ENCODE results near the gene PRICKLE3.

PRICKLE3 gene

DNA sequence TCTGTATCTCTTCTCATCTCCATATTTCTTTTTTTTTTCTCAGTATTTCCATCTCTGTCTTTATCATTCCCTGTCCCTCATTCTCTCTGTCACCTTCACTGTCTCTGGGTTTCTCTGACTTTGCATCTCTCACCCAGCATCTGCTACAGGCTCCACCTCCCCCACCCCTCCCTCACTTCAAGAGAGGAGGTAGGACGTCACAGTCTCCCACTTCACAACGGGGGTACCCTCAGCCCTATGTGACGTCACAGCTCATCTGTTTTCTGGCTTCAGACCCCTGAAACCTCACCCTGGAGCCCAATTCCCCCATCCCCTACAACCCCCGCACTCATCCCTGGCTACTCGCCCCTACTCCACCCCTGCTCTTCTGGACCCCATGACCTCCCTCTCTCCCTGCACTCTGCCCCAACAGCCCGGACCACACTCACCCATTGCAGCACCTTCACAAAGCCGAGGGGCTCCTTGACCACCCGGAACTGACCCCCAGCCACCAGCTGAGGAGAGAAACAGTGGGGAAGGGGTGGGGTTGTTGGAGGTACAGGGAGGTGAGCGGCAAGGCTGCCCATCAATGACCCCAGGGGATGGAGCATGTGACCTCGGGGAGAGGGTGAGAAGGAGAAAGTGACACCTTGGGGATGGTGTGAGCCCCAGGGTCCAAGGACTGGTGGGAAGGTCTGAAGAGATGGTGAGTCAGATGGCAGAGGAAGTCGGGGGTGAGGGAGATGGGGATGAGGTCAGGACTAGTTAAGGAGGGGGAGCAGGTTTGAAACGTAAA lies 12.6 kb upstream of the PRICKLE3 start:
- Histone ChIP-seq H2AK5ac (ENCODE audit: low read length) (no peak overlapping the region), H3K79me2 (ENCODE audit: control insufficient read depth, insufficient read depth, low read length) (no peaks in the 10 kb centered on the region), H3K27me3 (ENCODE audit: insufficient read depth, low read length, poor library complexity) (no peaks in the 10 kb centered on the region), H3K9ac (ENCODE audit: low read length) (no peak overlapping the region), H3K36me3 (ENCODE audit: control insufficient read depth, insufficient read depth, low read length) (no peaks in the 10 kb centered on the region), H3K4ac (ENCODE audit: low read depth, low read length) (no peak overlapping the region), H3K23ac (ENCODE audit: low read length) (no peak overlapping the region), H3K79me1 (ENCODE audit: low read length) (no peaks in the 10 kb centered on the region), H3K4me2 (ENCODE audit: low read length) (no peak overlapping the region), H4K5ac (ENCODE audit: low read length) (no peak overlapping the region), H3K27ac (ENCODE audit: low read depth, low read length) (no peak overlapping the region), H3K4me1 (ENCODE audit: control insufficient read depth, low read depth, low read length) (no peaks in the 10 kb centered on the region), H2BK120ac (ENCODE audit: low read depth, low read length) (no peak overlapping the region), H2BK5ac (ENCODE audit: low read length) (no peak overlapping the region), H3K18ac (ENCODE audit: low read length) (no peak overlapping the region), H2BK15ac (replicated peaks; ENCODE audit: low read depth) (no peak overlapping the region), H3K56ac (ENCODE audit: low read length) (no peak overlapping the region), H3K4me3 (ENCODE audit: low read length) (no peak overlapping the region), H4K8ac (ENCODE audit: low read depth, low read length) (no peak overlapping the region)
- WGBS (ENCODE audit: extremely low coverage, insufficient coverage, low lambda C conversion rate): no CpG with 5 or more reads among the region's 12 CpGs
- no peak for DNase-seq

DNA sequence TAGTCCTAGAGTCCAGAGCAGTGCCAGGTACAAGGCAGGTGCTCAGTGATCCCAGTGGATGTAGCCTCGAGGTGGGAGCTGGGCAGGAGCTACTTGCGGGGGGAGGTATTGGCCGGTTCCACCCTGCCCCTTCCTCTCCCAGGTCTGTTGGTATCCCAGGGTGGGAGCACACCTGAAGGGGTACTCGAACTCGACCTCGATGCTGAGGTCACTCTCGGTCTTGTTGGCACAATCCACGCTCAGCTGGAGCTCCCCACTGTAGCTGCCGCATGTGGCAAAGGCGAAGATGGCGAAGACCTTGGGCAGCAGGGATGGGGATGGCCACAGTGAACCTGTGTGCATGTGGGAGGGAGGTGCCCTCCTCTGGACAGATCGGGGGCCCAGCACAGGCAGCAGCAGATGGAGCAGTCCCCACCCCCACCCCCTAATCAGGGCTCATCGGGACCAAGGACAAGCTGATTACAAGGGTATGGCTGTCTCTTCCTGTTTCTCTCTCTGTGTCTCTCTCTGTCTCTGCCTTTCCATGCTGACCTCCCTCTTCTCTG lies 11.4 kb upstream of the PRICKLE3 start:
- Histone ChIP-seq H3K4ac (ENCODE audit: low read depth, low read length) (no peak overlapping the region), H2BK15ac (replicated peaks; ENCODE audit: low read depth) (no peak overlapping the region), H3K4me3 (ENCODE audit: low read length) (no peak overlapping the region), H3K56ac (ENCODE audit: low read length) (no peak overlapping the region), H3K27me3 (ENCODE audit: insufficient read depth, low read length, poor library complexity) (no peaks in the 10 kb centered on the region), H3K79me1 (ENCODE audit: low read length) (no peaks in the 10 kb centered on the region), H2AK5ac (ENCODE audit: low read length) (no peak overlapping the region), H3K79me2 (ENCODE audit: control insufficient read depth, insufficient read depth, low read length) (no peaks in the 10 kb centered on the region), H3K27ac (ENCODE audit: low read depth, low read length) (no peak overlapping the region), H3K9ac (ENCODE audit: low read length) (no peak overlapping the region), H2BK120ac (ENCODE audit: low read depth, low read length) (no peak overlapping the region), H3K36me3 (ENCODE audit: control insufficient read depth, insufficient read depth, low read length) (no peaks in the 10 kb centered on the region), H4K8ac (ENCODE audit: low read depth, low read length) (no peak overlapping the region), H4K5ac (ENCODE audit: low read length) (no peak overlapping the region), H3K23ac (ENCODE audit: low read length) (no peak overlapping the region), H3K18ac (ENCODE audit: low read length) (no peak overlapping the region), H3K4me2 (ENCODE audit: low read length) (no peak overlapping the region), H3K4me1 (ENCODE audit: control insufficient read depth, low read depth, low read length) (no peaks in the 10 kb centered on the region), H2BK5ac (ENCODE audit: low read length) (no peak overlapping the region)
- DNase-seq: no peak
- WGBS (ENCODE audit: extremely low coverage, insufficient coverage, low lambda C conversion rate): no CpG with 5 or more reads among the region's 13 CpGs

DNA sequence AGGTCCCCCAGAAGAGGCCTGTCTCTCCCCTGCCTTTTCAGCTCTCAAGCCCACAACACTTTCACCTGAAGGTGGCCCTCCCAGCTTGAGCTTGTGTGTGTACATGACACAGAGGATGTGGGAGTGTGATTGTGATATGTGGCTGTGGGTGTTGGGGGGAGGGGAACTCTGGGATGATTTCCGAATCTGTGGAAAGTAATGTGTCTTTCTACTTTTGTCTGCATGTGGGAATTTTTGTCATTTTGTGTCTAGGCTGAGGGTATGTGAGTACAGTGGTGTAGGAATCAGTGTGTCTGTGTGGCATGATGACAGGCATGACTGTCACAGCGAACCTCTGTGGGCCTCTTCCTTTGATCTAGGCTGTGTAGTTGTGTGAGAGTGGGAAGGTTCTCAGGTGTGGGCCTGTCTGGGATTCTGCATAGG lies 7.4 kb upstream of the PRICKLE3 start:
- H3K4me3 ChIP-seq (ENCODE audit: low read length): no peak overlapping the region
- no peak overlapping the region for H3K18ac ChIP-seq (ENCODE audit: low read length)
- no peak overlapping the region for H3K4ac ChIP-seq (ENCODE audit: low read depth, low read length)
- no peaks in the 10 kb centered on the region for H3K79me1 ChIP-seq (ENCODE audit: low read length)
- H3K36me3 ChIP-seq (ENCODE audit: control insufficient read depth, insufficient read depth, low read length): no peaks in the 10 kb centered on the region
- H2BK15ac ChIP-seq (replicated peaks; ENCODE audit: low read depth): no peak overlapping the region
- no peaks in the 10 kb centered on the region for H3K4me1 ChIP-seq (ENCODE audit: control insufficient read depth, low read depth, low read length)
- H3K4me2 ChIP-seq (ENCODE audit: low read length): no peak overlapping the region
- H3K79me2 ChIP-seq (ENCODE audit: control insufficient read depth, insufficient read depth, low read length): no peaks in the 10 kb centered on the region
- no peak overlapping the region for H3K56ac ChIP-seq (ENCODE audit: low read length)
- H3K27ac ChIP-seq (ENCODE audit: low read depth, low read length): no peak overlapping the region
- H3K27me3 ChIP-seq (ENCODE audit: insufficient read depth, low read length, poor library complexity): no peaks in the 10 kb centered on the region
- H2BK5ac ChIP-seq (ENCODE audit: low read length): no peak overlapping the region
- no peak overlapping the region for H2BK120ac ChIP-seq (ENCODE audit: low read depth, low read length)
- no CpG with 5 or more reads among the region's 2 CpGs for WGBS (ENCODE audit: extremely low coverage, insufficient coverage, low lambda C conversion rate)
- H3K23ac ChIP-seq (ENCODE audit: low read length): no peak overlapping the region
- H3K9ac ChIP-seq (ENCODE audit: low read length): no peak overlapping the region
- DNase-seq: no peak
- H4K8ac ChIP-seq (ENCODE audit: low read depth, low read length): no peak overlapping the region
- H4K5ac ChIP-seq (ENCODE audit: low read length): no peak overlapping the region
- H2AK5ac ChIP-seq (ENCODE audit: low read length): no peak overlapping the region

DNA sequence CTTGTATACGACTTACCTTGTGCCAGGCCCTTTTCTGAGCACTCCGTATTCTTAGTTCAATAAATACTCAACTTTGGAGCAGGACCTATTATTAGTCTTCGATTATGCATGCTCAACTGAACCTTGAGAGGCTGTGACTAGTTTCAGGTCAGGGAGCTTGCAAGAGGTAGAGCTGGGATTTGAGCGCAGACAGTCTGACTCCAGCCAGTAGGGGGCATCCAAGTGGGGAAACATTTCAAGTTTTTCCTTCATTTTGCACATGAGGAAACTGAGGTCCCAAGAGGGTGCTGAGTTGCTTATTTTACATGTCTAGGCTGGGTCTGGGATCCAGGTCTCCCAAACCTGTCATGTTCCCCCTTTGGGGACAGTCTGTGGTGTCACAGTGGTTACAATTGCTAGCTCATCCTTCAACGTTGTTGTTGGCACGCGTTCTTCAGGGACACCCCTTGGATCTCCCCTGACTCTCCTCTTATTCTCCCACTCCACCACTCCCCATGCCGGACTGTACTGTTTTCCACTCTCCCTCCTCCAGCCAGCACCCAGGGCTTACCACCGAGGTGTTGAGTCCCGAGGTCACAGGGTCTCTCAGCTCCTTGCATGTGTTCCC lies 6.7 kb upstream of the PRICKLE3 start:
- Histone ChIP-seq H3K27ac (ENCODE audit: low read depth, low read length) (no peak overlapping the region), H3K79me2 (ENCODE audit: control insufficient read depth, insufficient read depth, low read length) (no peaks in the 10 kb centered on the region), H4K8ac (ENCODE audit: low read depth, low read length) (no peak overlapping the region), H3K27me3 (ENCODE audit: insufficient read depth, low read length, poor library complexity) (no peaks in the 10 kb centered on the region), H3K18ac (ENCODE audit: low read length) (no peak overlapping the region), H2BK5ac (ENCODE audit: low read length) (no peak overlapping the region), H2BK120ac (ENCODE audit: low read depth, low read length) (no peak overlapping the region), H3K79me1 (ENCODE audit: low read length) (no peaks in the 10 kb centered on the region), H3K4me2 (ENCODE audit: low read length) (no peak overlapping the region), H4K5ac (ENCODE audit: low read length) (no peak overlapping the region), H3K4ac (ENCODE audit: low read depth, low read length) (no peak overlapping the region), H3K36me3 (ENCODE audit: control insufficient read depth, insufficient read depth, low read length) (no peaks in the 10 kb centered on the region), H2AK5ac (ENCODE audit: low read length) (no peak overlapping the region), H3K4me1 (ENCODE audit: control insufficient read depth, low read depth, low read length) (no peaks in the 10 kb centered on the region), H2BK15ac (replicated peaks; ENCODE audit: low read depth) (no peak overlapping the region), H3K4me3 (ENCODE audit: low read length) (no peak overlapping the region), H3K9ac (ENCODE audit: low read length) (no peak overlapping the region), H3K23ac (ENCODE audit: low read length) (no peak overlapping the region), H3K56ac (ENCODE audit: low read length) (no peak overlapping the region)
- WGBS (ENCODE audit: extremely low coverage, insufficient coverage, low lambda C conversion rate): no CpG with 5 or more reads among the region's 10 CpGs
- DNase-seq: peak; percentile 46

DNA sequence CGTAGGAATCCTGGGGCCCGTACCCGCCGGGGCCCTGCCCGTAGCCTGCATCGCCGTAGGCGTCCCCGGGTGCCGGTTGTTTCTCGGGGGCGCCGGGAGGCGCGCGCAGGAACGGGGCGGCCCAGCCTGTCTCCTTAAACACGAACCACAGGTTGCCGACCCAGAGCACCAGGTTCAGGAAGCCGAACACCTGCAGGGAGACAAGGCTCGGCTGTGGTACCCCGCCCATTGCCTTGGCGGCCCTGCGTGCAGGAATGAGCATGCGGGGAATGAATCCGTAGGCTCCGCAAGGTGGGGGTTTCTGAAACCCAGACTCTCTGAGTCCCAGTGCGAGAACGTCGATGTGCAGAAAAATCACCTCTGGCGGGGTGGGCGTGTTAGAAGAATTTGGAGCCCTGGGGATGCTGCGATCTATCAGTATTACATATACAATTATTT lies 5.4 kb upstream of the PRICKLE3 start:
- H3K4me1 ChIP-seq (ENCODE audit: control insufficient read depth, low read depth, low read length): no peaks in the 10 kb centered on the region
- DNase-seq: peak; percentile 32
- H3K4me3 ChIP-seq (ENCODE audit: low read length): peak overlapping the region; percentile 23
- H3K4me2 ChIP-seq (ENCODE audit: low read length): peak overlapping the region; percentile 2
- H3K23ac ChIP-seq (ENCODE audit: low read length): no peak overlapping the region
- no peak overlapping the region for H2AK5ac ChIP-seq (ENCODE audit: low read length)
- no peak overlapping the region for H4K5ac ChIP-seq (ENCODE audit: low read length)
- peak overlapping the region; percentile 71 for H3K9ac ChIP-seq (ENCODE audit: low read length)
- no peaks in the 10 kb centered on the region for H3K79me1 ChIP-seq (ENCODE audit: low read length)
- no CpG with 5 or more reads among the region's 34 CpGs for WGBS (ENCODE audit: extremely low coverage, insufficient coverage, low lambda C conversion rate)
- H3K56ac ChIP-seq (ENCODE audit: low read length): peak overlapping the region; percentile 85
- peak overlapping the region; percentile 95 for H3K18ac ChIP-seq (ENCODE audit: low read length)
- H2BK120ac ChIP-seq (ENCODE audit: low read depth, low read length): peak overlapping the region; percentile 40
- H3K4ac ChIP-seq (ENCODE audit: low read depth, low read length): peak overlapping the region; percentile 74
- peak overlapping the region; percentile 90 for H3K27ac ChIP-seq (ENCODE audit: low read depth, low read length)
- H4K8ac ChIP-seq (ENCODE audit: low read depth, low read length): no peak overlapping the region
- H2BK15ac ChIP-seq (replicated peaks; ENCODE audit: low read depth): no peak overlapping the region
- H3K79me2 ChIP-seq (ENCODE audit: control insufficient read depth, insufficient read depth, low read length): no peaks in the 10 kb centered on the region
- H3K27me3 ChIP-seq (ENCODE audit: insufficient read depth, low read length, poor library complexity): no peaks in the 10 kb centered on the region
- H3K36me3 ChIP-seq (ENCODE audit: control insufficient read depth, insufficient read depth, low read length): no peaks in the 10 kb centered on the region
- no peak overlapping the region for H2BK5ac ChIP-seq (ENCODE audit: low read length)
